H1 (cell line): ENCODE measurements around the gene NOS3. TPM values are rescaled to one million over a fixed set of nuclear protein-coding genes. Genes with fewer than 3 reads are reported as not detected.

Experiments used
- CTCF ChIA-PET: fragments of 300-600 bp; sonication (Branson Sonifier 250); formaldehyde crosslinking; loops from one replicate; lab custom pipeline; 2021; ENCODE audit not compliant: partially characterized antibody; lab: Charles Lee
- POLR2A ChIA-PET: fragments of 300-600 bp; sonication (Branson Sonifier 250); formaldehyde crosslinking; loops from one replicate; lab custom pipeline; 2021; ENCODE audit warnings: inconsistent platforms; ENCODE audit not compliant: partially characterized antibody; lab: Charles Lee
- DNase-seq, 2 experiments: peaks; one replicate each; pipeline versions ENCODE4 v3.0.0 to v3.0.0-alpha.2; 2010 to 2022; ENCODE audit warnings: low spot score in 2 of 2, low read depth in 1 of 2, mixed read lengths in 1 of 2
- FAIRE-seq: peaks from 2 replicates; lab custom pipeline; 2011; peaks lifted over from hg19 to GRCh38; lab: Jason Lieb, UNC
- H2AFZ ChIP-seq: 2 replicates; pipeline ENCODE4 v1.8.1; 2012; ENCODE audit warnings: low read length, inconsistent platforms
- H2AK5ac ChIP-seq: 2 replicates; pipeline ENCODE4 v1.6.1; 2013; ENCODE audit warnings: low read depth, low read length
- H2BK120ac ChIP-seq: replicated peaks from 2 replicates; pipeline ENCODE3; 2013; ENCODE audit warnings: low read depth, low read length, inconsistent platforms
- H2BK12ac ChIP-seq: 2 replicates; pipeline ENCODE4 v1.6.1; 2013; ENCODE audit warnings: low read depth, low read length
- H2BK15ac ChIP-seq: 2 replicates; pipeline ENCODE4 v1.6.1; 2013; ENCODE audit warnings: low read length
- H2BK20ac ChIP-seq: 2 replicates; pipeline ENCODE4 v1.6.1; 2013; ENCODE audit warnings: low read length
- H2BK5ac ChIP-seq: 2 replicates; pipeline ENCODE4 v1.6.1; 2013; ENCODE audit warnings: low read depth, low read length
- H3K14ac ChIP-seq: 2 replicates; pipeline ENCODE4 v1.6.1; 2013; ENCODE audit warnings: inconsistent platforms; ENCODE audit not compliant: insufficient read length
- H3K18ac ChIP-seq: 2 replicates; pipeline ENCODE4 v1.6.1; 2013; ENCODE audit warnings: low read length; ENCODE audit errors: extremely low read depth
- H3K23ac ChIP-seq: 2 replicates; pipeline ENCODE4 v1.6.1; 2013; ENCODE audit warnings: inconsistent platforms; ENCODE audit not compliant: insufficient read length
- H3K23me2 ChIP-seq: 2 replicates; pipeline ENCODE4 v1.6.1; 2013; ENCODE audit warnings: low read depth, low read length
- H3K27ac ChIP-seq: 2 replicates; pipeline ENCODE4 v1.6.1; 2011; ENCODE audit warnings: low read depth, low read length, inconsistent platforms
- H3K27me3 ChIP-seq, 4 experiments: replicated peaks in 1 of 4; 1 replicate in 1 of 4; 2 replicates in 3 of 4; pipeline versions ENCODE4 v1.6.1 to v1.8.1; 2011 to 2013; ENCODE audit warnings: low read length in 3 of 4, mild to moderate bottlenecking in 3 of 4, inconsistent platforms in 2 of 4, mixed read lengths in 2 of 4, moderate library complexity in 1 of 4; ENCODE audit not compliant: control insufficient read depth in 3 of 4, insufficient read depth in 3 of 4; ENCODE audit errors: extremely low read depth in 1 of 4
- H3K36me3 ChIP-seq, 4 experiments: 2 replicates each; pipeline versions ENCODE4 v1.6.1 to v1.8.1; 2011 to 2013; ENCODE audit warnings: mild to moderate bottlenecking in 4 of 4, low read length in 3 of 4, moderate library complexity in 2 of 4, control low read depth in 1 of 4, inconsistent platforms in 1 of 4; ENCODE audit not compliant: insufficient read depth in 4 of 4, control insufficient read depth in 2 of 4
- H3K4ac ChIP-seq: replicated peaks from 2 replicates; pipeline ENCODE3; 2013; ENCODE audit warnings: low read length, low read depth, mixed read lengths, inconsistent platforms; ENCODE audit not compliant: insufficient read length
- H3K4me1 ChIP-seq, 4 experiments: replicated peaks in 1 of 4; 1 replicate in 1 of 4; 2 replicates in 3 of 4; pipeline versions ENCODE4 v1.6.1 to v1.8.1; 2011 to 2013; ENCODE audit warnings: low read length in 3 of 4, inconsistent platforms in 2 of 4, mixed read lengths in 1 of 4; ENCODE audit not compliant: insufficient read depth in 4 of 4, control insufficient read depth in 3 of 4
- H3K4me2 ChIP-seq, 2 experiments: 2 replicates each; pipeline versions ENCODE4 v1.6.1 to v1.8.1; 2011 to 2013; ENCODE audit warnings: low read depth in 2 of 2, low read length in 2 of 2, control low read depth in 1 of 2, inconsistent platforms in 1 of 2, mild to moderate bottlenecking in 1 of 2; ENCODE audit not compliant: insufficient read depth in 1 of 2
- H3K4me3 ChIP-seq, 4 experiments: fragments of 200-600, 300-600 bp in 1 of 4; sonication (generic), shearing (Covaris generic), sonication (Bioruptor Twin) in 1 of 4; 2 replicates each; pipeline versions ENCODE4 v1.5.1 to v1.8.1; 2011 to 2016; ENCODE audit warnings: low read length in 4 of 4, low read depth in 3 of 4, control low read depth in 2 of 4, inconsistent platforms in 2 of 4, mild to moderate bottlenecking in 2 of 4, mixed read lengths in 1 of 4, moderate library complexity in 1 of 4; ENCODE audit not compliant: insufficient read depth in 2 of 4; ENCODE audit errors: extremely low read depth in 1 of 4
- H3K56ac ChIP-seq: replicated peaks from 2 replicates; pipeline ENCODE3; 2013; ENCODE audit warnings: low read depth, mild to moderate bottlenecking, mixed read lengths, low read length, inconsistent platforms; ENCODE audit not compliant: insufficient read length
- H3K79me1 ChIP-seq: 2 replicates; pipeline ENCODE4 v1.6.1; 2013; ENCODE audit warnings: low read depth, low read length, control low read depth
- H3K79me2 ChIP-seq, 2 experiments: 2 replicates each; pipeline versions ENCODE4 v1.6.1 to v1.8.1; 2012 to 2013; ENCODE audit warnings: low read length in 2 of 2, mild to moderate bottlenecking in 2 of 2, inconsistent platforms in 1 of 2; ENCODE audit not compliant: insufficient read depth in 2 of 2, control insufficient read depth in 1 of 2
- H3K9ac ChIP-seq, 4 experiments: replicated peaks in 1 of 4; 1 replicate in 1 of 4; 2 replicates in 3 of 4; pipeline versions ENCODE4 v1.6.1 to v1.8.1; 2011 to 2013; ENCODE audit warnings: low read depth in 3 of 4, low read length in 3 of 4, control low read depth in 2 of 4, mild to moderate bottlenecking in 2 of 4, moderate library complexity in 2 of 4, inconsistent platforms in 1 of 4; ENCODE audit errors: extremely low read depth in 1 of 4
- H3K9me3 ChIP-seq, 2 experiments: 2 replicates each; pipeline versions ENCODE4 v1.6.1 to v1.8.1; 2012 to 2013; ENCODE audit warnings: mild to moderate bottlenecking in 2 of 2, moderate library complexity in 2 of 2, control low read depth in 1 of 2, inconsistent platforms in 1 of 2, low read depth in 1 of 2, low read length in 1 of 2, mixed read lengths in 1 of 2; ENCODE audit not compliant: insufficient read depth in 2 of 2
- H4K20me1 ChIP-seq, 2 experiments: replicated peaks in 1 of 2; 2 replicates each; pipeline versions ENCODE3 to v1.8.1; 2011 to 2013; ENCODE audit warnings: inconsistent platforms in 2 of 2, low read length in 2 of 2, mild to moderate bottlenecking in 1 of 2; ENCODE audit not compliant: insufficient read depth in 2 of 2, control insufficient read depth in 1 of 2
- H4K5ac ChIP-seq: 2 replicates; pipeline ENCODE4 v1.6.1; 2013; ENCODE audit warnings: low read length, low read depth, mixed read lengths, inconsistent platforms; ENCODE audit not compliant: insufficient read length
- H4K8ac ChIP-seq: 2 replicates; pipeline ENCODE4 v1.8.0; 2013; ENCODE audit warnings: mild to moderate bottlenecking, moderate library complexity, low read length, inconsistent platforms; ENCODE audit not compliant: insufficient read depth; ENCODE audit errors: extremely low read depth
- H4K91ac ChIP-seq: replicated peaks from 2 replicates; pipeline ENCODE3; 2013; ENCODE audit warnings: low read length, mixed read lengths, inconsistent platforms; ENCODE audit not compliant: insufficient read length
- GABPA ChIP-seq: IDR thresholded peaks from 2 replicates; pipeline ENCODE4 v1.6.1; 2011; ENCODE audit warnings: mild to moderate bottlenecking, low read length, moderate library complexity, borderline replicate concordance; ENCODE audit not compliant: insufficient read depth
- RAD21 ChIP-seq, 2 experiments: IDR thresholded peaks in 1 of 2; conservative IDR thresholded peaks in 1 of 2; 2 replicates each; pipeline ENCODE4 v1.6.1; 2011; ENCODE audit warnings: low read depth in 2 of 2, low read length in 2 of 2, improper control_type of control experiment in 1 of 2, inconsistent platforms in 1 of 2, mild to moderate bottlenecking in 1 of 2, moderate library complexity in 1 of 2
- WGBS, 2 experiments: shearing (Covaris generic) in 1 of 2; methylation state at CpG; one replicate each; pipeline versions ENCODE4 v1.1.6 to v1.1.7; 2013 to 2015; ENCODE audit warnings: low lambda C conversion rate in 2 of 2, mixed read lengths in 2 of 2, inconsistent platforms in 1 of 2, low coverage in 1 of 2, missing lambda C conversion rate in 1 of 2; ENCODE audit not compliant: insufficient replicate concordance in 2 of 2, insufficient coverage in 1 of 2, insufficient read length in 1 of 2; ENCODE audit errors: extremely low coverage in 1 of 2, missing lambda C conversion rate in 1 of 2; 5-methylcytosine and 5-hydroxymethylcytosine counted together
- polyA plus RNA-seq, 7 experiments: library from polyadenylated mRNA; depleted of rRNA in 3 of 7; stranded (reverse) in 5 of 7; unstranded in 2 of 7; fragments of >200 nt in 5 of 7; fragments of 200-250 nt in 2 of 7; gene quantifications; 1 replicate in 5 of 7; 2 replicates in 1 of 7; 4 replicates in 1 of 7; pipeline versions ENCODE4 v1.2.1 to v1.2.3, GENCODE V29; 2011 to 2013; ENCODE audit warnings: missing spikeins in 2 of 7, mixed read lengths in 2 of 7
- total RNA-seq: library from RNA; stranded (reverse); fragmentation: NEBNext Ultra II Directional; extraction: Animal tissue kit (Norgen Biotek cat#: 25700); gene quantifications from 2 replicates; pipeline ENCODE4 v1.2.1, GENCODE V29; 2021

The NOS3 gene
- total and polyA plus RNA-seq, 2 of the 8 experiments (the other 6 are each of a cell fraction or from before 2014, with no cell fraction given): 4.4 to 16.2 TPM

DNA sequence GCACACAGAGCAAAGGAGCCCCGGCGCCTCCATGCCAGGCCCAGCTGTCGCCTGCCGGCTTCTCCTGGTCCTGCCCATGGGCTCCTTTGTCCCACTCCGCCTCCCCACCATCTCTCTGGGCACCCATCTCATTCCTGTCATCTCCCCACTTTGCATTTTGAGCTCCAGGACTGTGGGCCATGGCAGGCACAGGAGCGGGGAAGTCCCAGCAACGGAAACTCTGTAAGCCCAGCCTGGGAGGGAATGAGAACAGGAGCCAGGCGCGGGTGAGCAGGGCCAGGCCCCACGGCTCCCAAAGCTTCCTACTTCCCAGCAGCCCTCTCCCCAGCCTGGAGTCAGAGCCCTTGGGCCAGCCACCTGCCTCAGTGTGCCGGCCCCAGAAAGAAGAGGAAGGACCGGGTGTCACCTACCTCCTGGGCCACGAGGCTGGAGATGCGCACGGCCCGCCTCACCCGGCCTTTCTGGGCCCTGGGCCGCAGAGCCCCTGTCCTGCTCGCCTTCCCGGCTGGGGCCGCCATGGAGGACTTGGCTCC, 35.8 kb upstream of the NOS3 start:
- WGBS, 2 experiments: 80% methylated on average over 19 of the region's 21 CpGs; no CpG with 5 or more reads in 1 of the 2 experiments
- H4K5ac ChIP-seq: no peak overlapping the region
- FAIRE-seq: no peak
- peak overlapping the region; percentile 72; the same call in 1 of the 2 replicates for H2BK15ac ChIP-seq
- H3K4ac ChIP-seq: no peak overlapping the region
- POLR2A ChIA-PET: interaction anchor here (0.7 kb wide), 1 partner anchor 24 kb away, joined by 3 read pairs; no protein-coding TSS in a partner anchor
- TF ChIP-seq RAD21 (IDR thresholded peaks at IDR 0.05 in 1 of 2, conservative IDR thresholded peaks at IDR 0.05 in 1 of 2; ENCODE audit: low read depth in 2 of 2, low read length in 2 of 2) (no peak), GABPA (0 out of 2 replicates have a peak, but pooled peaks have one; percentile 7)
- no peak overlapping the region for H3K27ac ChIP-seq
- peaks cover 0 to 27% (median 14%) of the 10 kb centered on the region in 4 experiments; a peak in 5 of 7 replicates for H3K27me3 ChIP-seq
- no peaks in the 10 kb centered on the region for H3K79me1 ChIP-seq
- H3K23me2 ChIP-seq: no peaks in the 10 kb centered on the region; the same call in 1 of the 2 replicates
- H4K91ac ChIP-seq: peak overlapping the region; percentile 81
- H3K4me1 ChIP-seq: peaks cover 0 to 17% (median 11%) of the 10 kb centered on the region in 4 experiments; a peak in 5 of 7 replicates
- no peak for DNase-seq
- no peak overlapping the region for H3K56ac ChIP-seq
- H4K8ac ChIP-seq: 0 out of 2 replicates have a peak overlapping the region, but pooled peaks have one; percentile 53
- peak overlapping the region; percentile 90 for H3K18ac ChIP-seq
- peak overlapping the region; percentile 60; the same call in 1 of the 2 replicates for H2BK12ac ChIP-seq
- H2BK5ac ChIP-seq: no peak overlapping the region
- H3K4me2 ChIP-seq: peak overlapping the region in 1 of 2 experiments; percentile 50; a peak in 1 of 4 replicates
- H3K9me3 ChIP-seq: no peaks in the 10 kb centered on the region
- H3K14ac ChIP-seq: no peak overlapping the region
- H3K4me3 ChIP-seq: no peak overlapping the region
- H3K79me2 ChIP-seq: no peaks in the 10 kb centered on the region
- no peak overlapping the region for H2BK120ac ChIP-seq
- H2AK5ac ChIP-seq: peak overlapping the region; percentile 90; the same call in 1 of the 2 replicates
- peaks cover 0 to 1% of the 10 kb centered on the region in 2 experiments for H4K20me1 ChIP-seq
- H3K23ac ChIP-seq: no peak overlapping the region
- CTCF ChIA-PET: interaction anchor here (1.5 to 25.2 kb wide), 5 partner anchors 17 to 136 kb away, joined by 3 to 797 read pairs (median 9); partner anchors contain the start of gene KCNH2
- H3K36me3 ChIP-seq: no peaks in the 10 kb centered on the region; a peak in 1 of 8 replicates
- no peak overlapping the region for H2AFZ ChIP-seq
- no peak overlapping the region for H3K9ac ChIP-seq
- H2BK20ac ChIP-seq: no peak overlapping the region
